Measurements from ENCODE around the gene PHF5A. TPM values are rescaled to one million over a fixed set of nuclear protein-coding genes. Genes with fewer than 3 reads are reported as not detected.

The PHF5A gene
- total RNA-seq, 2 experiments from 2014 or later, result 41.3 to 44.2 TPM

GRCh38 chr22:41505511-41506220, 37.2 kb upstream of the PHF5A start:
- no peaks in the 10 kb centered on the region for H3K4me1 Mint-ChIP-seq (ENCODE audit: low read depth)
- ChIA-PET POLR2A (no interaction called here), CTCF (interaction anchor here (1.0 to 1.8 kb wide), 5 partner anchors 12 to 102 kb away, joined by 3 to 6 read pairs (median 4); no protein-coding TSS in a partner anchor)
- intact Hi-C loops (cut with DNase I, micrococcal nuclease), result loop anchor here in 1 of 2 experiments (10.0 kb wide), 1 partner anchor 581 kb away; no protein-coding TSS in a partner anchor
- no peaks in the 10 kb centered on the region for H3K27me3 Mint-ChIP-seq
- DNase-seq, result no peak
- ATAC-seq (ENCODE audit: poor library complexity), result no peak
- TF ChIP-seq, protein P1, sequence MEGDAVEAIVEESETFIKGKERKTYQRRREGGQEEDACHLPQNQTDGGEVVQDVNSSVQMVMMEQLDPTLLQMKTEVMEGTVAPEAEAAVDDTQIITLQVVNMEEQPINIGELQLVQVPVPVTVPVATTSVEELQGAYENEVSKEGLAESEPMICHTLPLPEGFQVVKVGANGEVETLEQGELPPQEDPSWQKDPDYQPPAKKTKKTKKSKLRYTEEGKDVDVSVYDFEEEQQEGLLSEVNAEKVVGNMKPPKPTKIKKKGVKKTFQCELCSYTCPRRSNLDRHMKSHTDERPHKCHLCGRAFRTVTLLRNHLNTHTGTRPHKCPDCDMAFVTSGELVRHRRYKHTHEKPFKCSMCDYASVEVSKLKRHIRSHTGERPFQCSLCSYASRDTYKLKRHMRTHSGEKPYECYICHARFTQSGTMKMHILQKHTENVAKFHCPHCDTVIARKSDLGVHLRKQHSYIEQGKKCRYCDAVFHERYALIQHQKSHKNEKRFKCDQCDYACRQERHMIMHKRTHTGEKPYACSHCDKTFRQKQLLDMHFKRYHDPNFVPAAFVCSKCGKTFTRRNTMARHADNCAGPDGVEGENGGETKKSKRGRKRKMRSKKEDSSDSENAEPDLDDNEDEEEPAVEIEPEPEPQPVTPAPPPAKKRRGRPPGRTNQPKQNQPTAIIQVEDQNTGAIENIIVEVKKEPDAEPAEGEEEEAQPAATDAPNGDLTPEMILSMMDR (IDR thresholded peaks at IDR 0.05), result no peak
- H3K36me3 Mint-ChIP-seq (ENCODE audit: low read depth), result peaks cover 76% of the 10 kb centered on the region
- H3K4me3 Mint-ChIP-seq, result no peak overlapping the region
- Histone ChIP-seq H3K27ac (ENCODE audit: low read depth in 1 of 2, low read length in 2 of 2) (no peak overlapping the region), H3K36me3 (ENCODE audit: insufficient read depth, low read length) (peaks cover 68% of the 10 kb centered on the region), H3K4me3 (ENCODE audit: low read length) (no peak overlapping the region), H3K9me3 (ENCODE audit: control insufficient read depth in 1 of 2, insufficient read depth in 1 of 2, low read length in 2 of 2) (no peaks in the 10 kb centered on the region), H3K4me1 (ENCODE audit: insufficient read depth, low read length) (no peaks in the 10 kb centered on the region), H3K27me3 (ENCODE audit: control insufficient read depth in 1 of 2, insufficient read depth in 2 of 2, low read length in 2 of 2) (no peaks in the 10 kb centered on the region)
- H3K9me3 Mint-ChIP-seq, result no peaks in the 10 kb centered on the region
- no peak overlapping the region for H3K27ac Mint-ChIP-seq

GRCh38 chr22:41504816-41505215, 36.3 kb upstream of the PHF5A start:
- no peaks in the 10 kb centered on the region for H3K9me3 ChIP-seq (ENCODE audit: control insufficient read depth in 1 of 2, insufficient read depth in 1 of 2, low read length in 2 of 2)
- Mint-ChIP-seq H3K36me3 (ENCODE audit: low read depth) (peaks cover 74% of the 10 kb centered on the region), H3K4me1 (ENCODE audit: low read depth) (no peaks in the 10 kb centered on the region), H3K27me3 (no peaks in the 10 kb centered on the region), H3K4me3 (no peak overlapping the region), H3K27ac (no peak overlapping the region), H3K9me3 (no peaks in the 10 kb centered on the region)
- peaks cover 66% of the 10 kb centered on the region for H3K36me3 ChIP-seq (ENCODE audit: insufficient read depth, low read length)
- ChIA-PET CTCF (interaction anchor here (1.0 to 1.8 kb wide), 4 partner anchors 13 to 22 kb away, joined by 3 to 4 read pairs (median 4); no protein-coding TSS in a partner anchor), POLR2A (no interaction called here)
- intact Hi-C loops (cut with DNase I, micrococcal nuclease), result loop anchor here in 1 of 2 experiments (10.0 kb wide), 1 partner anchor 580 kb away; no protein-coding TSS in a partner anchor
- ATAC-seq (ENCODE audit: poor library complexity), result no peak
- no peak for DNase-seq
- no peak overlapping the region for H3K27ac ChIP-seq (ENCODE audit: low read depth in 1 of 2, low read length in 2 of 2)
- H3K4me3 ChIP-seq (ENCODE audit: low read length), result no peak overlapping the region
- no peaks in the 10 kb centered on the region for H3K27me3 ChIP-seq (ENCODE audit: control insufficient read depth in 1 of 2, insufficient read depth in 2 of 2, low read length in 2 of 2)
- TF ChIP-seq, protein P1 (IDR thresholded peaks at IDR 0.05), result no peak
- H3K4me1 ChIP-seq (ENCODE audit: insufficient read depth, low read length), result no peaks in the 10 kb centered on the region

DNA sequence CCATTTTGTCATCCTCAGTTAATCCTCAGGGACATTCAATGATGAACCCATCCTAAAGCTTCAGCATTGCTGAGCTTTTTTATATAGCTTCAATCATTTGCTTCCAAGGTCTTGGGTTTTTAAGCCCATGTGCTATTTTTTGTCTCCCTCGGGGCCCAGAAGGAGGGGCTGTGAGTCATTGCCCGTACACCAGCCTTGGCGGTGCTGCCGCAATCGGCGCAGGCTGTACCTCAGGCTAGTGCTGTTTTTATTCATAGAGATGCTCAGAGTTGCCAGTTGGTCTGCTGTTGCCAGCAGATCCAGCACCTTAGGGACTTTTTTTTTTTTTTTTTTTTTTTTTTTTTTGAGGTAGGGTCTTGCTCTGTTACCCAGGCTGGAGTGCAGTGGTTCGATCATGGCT, 35.9 kb upstream of the PHF5A start:
- no peaks in the 10 kb centered on the region for H3K27me3 ChIP-seq (ENCODE audit: control insufficient read depth in 1 of 2, insufficient read depth in 2 of 2, low read length in 2 of 2)
- TF ChIP-seq, protein P1 (IDR thresholded peaks at IDR 0.05), result no peak
- no peaks in the 10 kb centered on the region for H3K27me3 Mint-ChIP-seq
- H3K4me3 Mint-ChIP-seq, result no peak overlapping the region
- ChIA-PET CTCF (interaction anchor here (1.6 kb wide), 1 partner anchor 20 kb away, joined by 3 read pairs; no protein-coding TSS in a partner anchor), POLR2A (no interaction called here)
- H3K36me3 Mint-ChIP-seq (ENCODE audit: low read depth), result peaks cover 74% of the 10 kb centered on the region
- no peak for ATAC-seq (ENCODE audit: poor library complexity)
- no peak for DNase-seq
- H3K4me1 ChIP-seq (ENCODE audit: insufficient read depth, low read length), result no peaks in the 10 kb centered on the region
- H3K9me3 Mint-ChIP-seq, result no peaks in the 10 kb centered on the region
- no peak overlapping the region for H3K4me3 ChIP-seq (ENCODE audit: low read length)
- H3K4me1 Mint-ChIP-seq (ENCODE audit: low read depth), result no peaks in the 10 kb centered on the region
- H3K9me3 ChIP-seq (ENCODE audit: control insufficient read depth in 1 of 2, insufficient read depth in 1 of 2, low read length in 2 of 2), result no peaks in the 10 kb centered on the region
- H3K36me3 ChIP-seq (ENCODE audit: insufficient read depth, low read length), result peaks cover 70% of the 10 kb centered on the region
- no peak overlapping the region for H3K27ac Mint-ChIP-seq
- intact Hi-C loops (cut with DNase I, micrococcal nuclease), result loop anchor here in 1 of 2 experiments (10.0 kb wide), 1 partner anchor 580 kb away; no protein-coding TSS in a partner anchor
- H3K27ac ChIP-seq (ENCODE audit: low read depth in 1 of 2, low read length in 2 of 2), result no peak overlapping the region
